HCT116 (cell line): Measurements from ENCODE around the gene ANO2. TPM values are rescaled to one million over a fixed set of nuclear protein-coding genes. Genes with fewer than 3 reads are reported as not detected.

Experiments used
- ATAC-seq: fragments of 200-7000 bp; cut with Tn5 transposase; 2 replicates; pipeline ENCODE4 v1.9.1; 2020; ENCODE audit warnings: mild to moderate bottlenecking, moderate library complexity
- BruUV-seq: library from RNA; stranded (reverse); fragments of 400-500 nt; replicated peaks from 2 replicates; lab custom pipeline; 2021; lab: Mats Ljungman, UMichigan
- CTCF ChIA-PET: fragments of 300-600 bp; sonication (Branson Sonifier 250); formaldehyde crosslinking; loops from one replicate; lab custom pipeline; 2021; ENCODE audit warnings: antibody characterized with exemption; lab: Charles Lee
- POLR2A ChIA-PET: fragments of 300-600, 350-600 bp; sonication (Branson Sonifier 250); formaldehyde crosslinking; loops from one replicate; lab custom pipeline; 2021; ENCODE audit warnings: antibody characterized with exemption; lab: Charles Lee
- RAD21 ChIA-PET, 2 experiments: fragments of 300-600 bp; sonication (Branson Sonifier 250); formaldehyde crosslinking; loops; one replicate each; lab custom pipeline; 2023; ENCODE audit warnings: low total read pairs in 2 of 2; ENCODE audit not compliant: uncharacterized antibody in 2 of 2, unreplicated experiment in 2 of 2, low non-redundant PET in 1 of 2; lab: Charles Lee
- DNase-seq: peaks from one replicate; pipeline ENCODE4 v3.0.0-alpha.2; 2010; ENCODE audit warnings: low read depth, low spot score
- H2AFZ ChIP-seq: fragments of 200-600 bp; shearing (Covaris generic), sonication (generic); 2 replicates; pipeline ENCODE4 v1.6.1; 2017; ENCODE audit warnings: low read depth, mixed run types, mixed read lengths, antibody characterized with exemption, low read length; ENCODE audit not compliant: poor library complexity, severe bottlenecking
- H3K27ac ChIP-seq: 2 replicates; pipeline ENCODE4 v1.5.1; 2012; ENCODE audit warnings: low read depth, low read length
- H3K27me3 ChIP-seq: fragments of 200-600 bp; sonication (generic); 2 replicates; pipeline ENCODE4 v1.6.1; 2016; ENCODE audit warnings: mixed run types, low read length, mixed read lengths; ENCODE audit not compliant: insufficient read depth
- H3K36me3 ChIP-seq, 2 experiments: fragments of 200-500 bp in 1 of 2; fragments of 200-600 bp in 1 of 2; sonication (Bioruptor generic) in 1 of 2; sonication (generic) in 1 of 2; 2 replicates each; pipeline versions ENCODE4 v1.5.1 to v1.6.1; 2014 to 2016; ENCODE audit warnings: low read length in 2 of 2, inconsistent platforms in 1 of 2, mixed read lengths in 1 of 2, mixed run types in 1 of 2; ENCODE audit not compliant: insufficient read depth in 2 of 2, control insufficient read depth in 1 of 2
- H3K4me1 ChIP-seq, 2 experiments: fragments of 200-600 bp in 1 of 2; sonication (generic) in 1 of 2; 2 replicates each; pipeline versions ENCODE4 v1.5.1 to v1.6.1; 2012 to 2017; ENCODE audit warnings: low read length in 2 of 2, inconsistent platforms in 1 of 2, mild to moderate bottlenecking in 1 of 2, mixed read lengths in 1 of 2, mixed run types in 1 of 2, moderate library complexity in 1 of 2; ENCODE audit not compliant: insufficient read depth in 2 of 2, control insufficient read depth in 1 of 2
- H3K4me2 ChIP-seq: fragments of 200-600 bp; sonication (generic); 2 replicates; pipeline ENCODE4 v1.6.1; 2017; ENCODE audit warnings: mixed run types, low read length, mixed read lengths
- H3K4me3 ChIP-seq, 2 experiments: fragments of 200-600 bp in 1 of 2; sonication (generic) in 1 of 2; replicated peaks in 1 of 2; 2 replicates each; pipeline ENCODE4 v1.5.1; 2011 to 2016; ENCODE audit warnings: low read length in 2 of 2, control low read depth in 1 of 2, low read depth in 1 of 2, mild to moderate bottlenecking in 1 of 2, mixed read lengths in 1 of 2, mixed run types in 1 of 2
- H3K79me2 ChIP-seq: fragments of 200-600 bp; sonication (generic); 2 replicates; pipeline ENCODE4 v1.6.1; 2017; ENCODE audit warnings: mild to moderate bottlenecking, mixed run types, low read length, moderate library complexity, mixed read lengths; ENCODE audit not compliant: insufficient read depth
- H3K9ac ChIP-seq: fragments of 200-600 bp; sonication (generic); 2 replicates; pipeline ENCODE4 v1.6.1; 2016; ENCODE audit warnings: low read length, mixed read lengths
- H3K9me2 ChIP-seq: fragments of 200-600 bp; sonication (generic), shearing (Covaris generic); 2 replicates; pipeline ENCODE4 v1.6.1; 2017; ENCODE audit warnings: mixed run types, mild to moderate bottlenecking, moderate library complexity; ENCODE audit not compliant: insufficient read depth
- H3K9me3 ChIP-seq, 2 experiments: fragments of 200-500 bp in 1 of 2; fragments of 200-600 bp in 1 of 2; sonication (Bioruptor generic) in 1 of 2; sonication (generic) in 1 of 2; 2 replicates each; pipeline ENCODE4 v1.6.1; 2014 to 2017; ENCODE audit warnings: low read length in 2 of 2, mixed read lengths in 2 of 2, inconsistent platforms in 1 of 2, low read depth in 1 of 2, mild to moderate bottlenecking in 1 of 2, mixed run types in 1 of 2, moderate library complexity in 1 of 2; ENCODE audit not compliant: control insufficient read depth in 1 of 2, insufficient read depth in 1 of 2
- H4K20me1 ChIP-seq: fragments of 200-600 bp; sonication (generic), shearing (Covaris generic); 2 replicates; pipeline ENCODE4 v1.6.1; 2017; ENCODE audit warnings: mixed run types, mild to moderate bottlenecking, moderate library complexity; ENCODE audit not compliant: insufficient read depth
- CTCF ChIP-seq, 3 experiments: fragments of 200-600 bp in 1 of 3; sonication (generic) in 1 of 3; IDR thresholded peaks in 2 of 3; conservative IDR thresholded peaks in 1 of 3; 2 replicates each; pipeline ENCODE4 v1.5.1; 2012 to 2017; ENCODE audit warnings: low read depth in 2 of 3, low read length in 2 of 3, antibody characterized with exemption in 1 of 3, borderline replicate concordance in 1 of 3, control low read depth in 1 of 3, mild to moderate bottlenecking in 1 of 3, mixed read lengths in 1 of 3, mixed run types in 1 of 3, moderate library complexity in 1 of 3; ENCODE audit not compliant: insufficient read depth in 1 of 3
- EZH2 ChIP-seq: fragments of 200-600 bp; sonication (generic); IDR thresholded peaks from 2 replicates; pipeline ENCODE4 v1.6.1; 2017; ENCODE audit warnings: antibody characterized with exemption, mixed run types
- RAD21 ChIP-seq: IDR thresholded peaks from 2 replicates; pipeline ENCODE4 v1.6.1; 2012; ENCODE audit warnings: low read depth, mild to moderate bottlenecking
- REST ChIP-seq: IDR thresholded peaks from 2 replicates; pipeline ENCODE4 v1.6.1; 2012; ENCODE audit warnings: low read depth
- ZFX ChIP-seq: fragments of 450-650 bp; IDR thresholded peaks from 2 replicates; pipeline ENCODE4 v1.6.1; 2017
- intact Hi-C: fragments of 100-400 bp; cut with micrococcal nuclease; formaldehyde crosslinking; loops from 2 replicates; pipeline ENCODE4 v1.10.0; 2022
- total RNA-seq: library from RNA; stranded (reverse); gene quantifications from one replicate; pipeline ENCODE4 v1.2.1, GENCODE V29; 2021; ENCODE audit not compliant: unreplicated experiment

Gene ANO2
- total RNA-seq, 1 experiment from 2014 or later = not detected

- POLR2A ChIA-PET = no interaction called here
- CTCF ChIA-PET = interaction anchor here (2.3 kb wide), 1 partner anchor 128 kb away, joined by 11 read pairs; no protein-coding TSS in a partner anchor
- TF ChIP-seq EZH2 = no peak
- TF ChIP-seq CTCF (IDR thresholded peaks at IDR 0.05 in 2 of 3, conservative IDR thresholded peaks at IDR 0.05 in 1 of 3; ENCODE audit: borderline replicate concordance in 1 of 3, insufficient read depth in 1 of 3, low read depth in 2 of 3, low read length in 2 of 3) = peak; percentile 42 to 65 (median 58); a peak in 5 of 6 replicates
- TF ChIP-seq ZFX = no peak
- no peak for TF ChIP-seq REST
- TF ChIP-seq RAD21 = peak; percentile 59
- TF ChIP-seq, all 23 proteins: peak for 2
These were observed 72.3 kb downstream of the ANO2 start for GRCh38 chr12:5872745-5873144.

More at GRCh38 chr12:5872745-5873144, 72.3 kb downstream of the ANO2 start:
- Histone ChIP-seq H2AFZ (no peak overlapping the region), H3K27ac (no peak overlapping the region), H3K79me2 (no peaks in the 10 kb centered on the region), H3K9me3 (no peaks in the 10 kb centered on the region), H3K4me3 (no peak overlapping the region), H4K20me1 (no peaks in the 10 kb centered on the region), H3K4me2 (no peak overlapping the region), H3K27me3 (no peaks in the 10 kb centered on the region; the same call in 1 of the 2 replicates), H3K9ac (no peak overlapping the region), H3K36me3 (no peaks in the 10 kb centered on the region), H3K4me1 (no peaks in the 10 kb centered on the region), H3K9me2 (no peaks in the 10 kb centered on the region)
- DNase-seq (peak; percentile 16), ATAC-seq (peak; percentile 86)
- intact Hi-C loops = loop anchor here (1.0 kb wide), 1 partner anchor 127 kb away; no protein-coding TSS in a partner anchor
- no TSS peak for BruUV-seq
- RAD21 ChIA-PET = no interaction called here
